H9 (cell line): ENCODE data around the gene RNF133. TPM values are rescaled to one million over a fixed set of nuclear protein-coding genes. Genes with fewer than 3 reads are reported as not detected.

Experiments
- DNase-seq: peaks from one replicate; pipeline ENCODE4 v3.0.0-alpha.2; 2017
- H2AFZ ChIP-seq: one replicate; pipeline ENCODE4 v1.6.1; 2013; ENCODE audit warnings: mild to moderate bottlenecking, low read length, control low read depth, moderate library complexity
- H2AK5ac ChIP-seq: 2 replicates; pipeline ENCODE4 v1.6.1; 2013; ENCODE audit warnings: low read length, control low read depth, mixed read lengths; ENCODE audit not compliant: insufficient read length
- H2BK120ac ChIP-seq: one replicate; pipeline ENCODE4 v1.6.1; 2013; ENCODE audit warnings: low read depth, mild to moderate bottlenecking, low read length, control low read depth, inconsistent platforms; ENCODE audit not compliant: poor library complexity, severe bottlenecking
- H2BK12ac ChIP-seq: 2 replicates; pipeline ENCODE4 v1.6.1; 2013; ENCODE audit warnings: low read length, control low read depth, mixed read lengths, low read depth; ENCODE audit not compliant: insufficient read length
- H2BK15ac ChIP-seq: 2 replicates; pipeline ENCODE4 v1.6.1; 2013; ENCODE audit warnings: low read depth, low read length, control low read depth
- H2BK20ac ChIP-seq: one replicate; pipeline ENCODE4 v1.6.1; 2013; ENCODE audit warnings: low read depth, mild to moderate bottlenecking, low read length, control low read depth, inconsistent platforms; ENCODE audit not compliant: poor library complexity, severe bottlenecking
- H2BK5ac ChIP-seq: 2 replicates; pipeline ENCODE4 v1.6.1; 2013; ENCODE audit warnings: low read length, control low read depth, mixed read lengths; ENCODE audit not compliant: insufficient read length
- H3K14ac ChIP-seq: 2 replicates; pipeline ENCODE4 v1.6.1; 2013; ENCODE audit warnings: low read length, control low read depth; ENCODE audit not compliant: insufficient read depth
- H3K18ac ChIP-seq: 2 replicates; pipeline ENCODE4 v1.6.1; 2013; ENCODE audit warnings: low read depth, mild to moderate bottlenecking, mixed read lengths, low read length, control low read depth; ENCODE audit not compliant: insufficient read length
- H3K23ac ChIP-seq: 2 replicates; pipeline ENCODE4 v1.6.1; 2013; ENCODE audit warnings: low read length, control low read depth, mixed read lengths, low read depth; ENCODE audit not compliant: insufficient read length
- H3K23me2 ChIP-seq: 2 replicates; pipeline ENCODE4 v1.6.1; 2013; ENCODE audit warnings: low read depth, mild to moderate bottlenecking, mixed read lengths, low read length, control low read depth; ENCODE audit not compliant: insufficient read length, poor library complexity, severe bottlenecking
- H3K27ac ChIP-seq: 2 replicates; pipeline ENCODE4 v1.5.1; 2013; ENCODE audit warnings: low read length, control low read depth, mixed read lengths, low read depth; ENCODE audit not compliant: insufficient read length
- H3K27me3 ChIP-seq: 2 replicates; pipeline ENCODE4 v1.6.1; 2013; ENCODE audit warnings: low read length, control low read depth, inconsistent platforms; ENCODE audit not compliant: insufficient read depth
- H3K4ac ChIP-seq: 2 replicates; pipeline ENCODE4 v1.6.1; 2013; ENCODE audit warnings: low read depth, mild to moderate bottlenecking, control low read depth, inconsistent platforms, low read length, moderate library complexity
- H3K4me1 ChIP-seq: 2 replicates; pipeline ENCODE4 v1.6.1; 2013; ENCODE audit warnings: low read length, control low read depth, inconsistent platforms; ENCODE audit not compliant: insufficient read depth
- H3K4me2 ChIP-seq: 2 replicates; pipeline ENCODE4 v1.6.1; 2013; ENCODE audit warnings: low read length, control low read depth, mixed read lengths; ENCODE audit not compliant: insufficient read length, insufficient read depth
- H3K56ac ChIP-seq: 2 replicates; pipeline ENCODE4 v1.6.1; 2013; ENCODE audit warnings: low read depth, mild to moderate bottlenecking, mixed read lengths, low read length, control low read depth; ENCODE audit not compliant: insufficient read length
- H3K79me1 ChIP-seq: 2 replicates; pipeline ENCODE4 v1.6.1; 2013; ENCODE audit warnings: low read depth, mild to moderate bottlenecking, moderate library complexity, low read length, control low read depth, inconsistent platforms; ENCODE audit not compliant: insufficient read depth, poor library complexity, severe bottlenecking
- H3K79me2 ChIP-seq: 2 replicates; pipeline ENCODE4 v1.6.1; 2013; ENCODE audit warnings: low read length, control low read depth, inconsistent platforms; ENCODE audit not compliant: insufficient read depth
- H3K9ac ChIP-seq: 2 replicates; pipeline ENCODE4 v1.6.1; 2013; ENCODE audit warnings: low read length, control low read depth, mixed read lengths; ENCODE audit not compliant: insufficient read length; ENCODE audit errors: extremely low read depth
- H3K9me3 ChIP-seq: one replicate; pipeline ENCODE4 v1.6.1; 2013; ENCODE audit warnings: low read depth, low read length, inconsistent platforms; ENCODE audit not compliant: control insufficient read depth
- H3T11ph ChIP-seq: one replicate; pipeline ENCODE4 v1.6.1; 2013; ENCODE audit warnings: mild to moderate bottlenecking, low read length, control low read depth, inconsistent platforms
- H4K20me1 ChIP-seq: one replicate; pipeline ENCODE4 v1.6.1; 2013; ENCODE audit not compliant: control insufficient read depth, insufficient read length, insufficient read depth
- H4K5ac ChIP-seq: 2 replicates; pipeline ENCODE4 v1.6.1; 2013; ENCODE audit warnings: low read depth, mild to moderate bottlenecking, mixed read lengths, low read length, control low read depth; ENCODE audit not compliant: insufficient read length
- H4K8ac ChIP-seq: replicated peaks from 2 replicates; pipeline ENCODE4 v1.6.1; 2013; ENCODE audit warnings: low read length, control low read depth, mixed read lengths, low read depth; ENCODE audit not compliant: insufficient read length
- H4K91ac ChIP-seq: 2 replicates; pipeline ENCODE4 v1.6.1; 2013; ENCODE audit warnings: low read depth, mild to moderate bottlenecking, moderate library complexity, mixed read lengths, low read length, control low read depth; ENCODE audit not compliant: insufficient read length
- H3K27ac Mint-ChIP-seq, 3 experiments: 2 replicates in 2 of 3; 3 replicates in 1 of 3; pipeline ENCODE4 v1.8.0; 2020 to 2021; ENCODE audit warnings: mixed read lengths in 3 of 3, mild to moderate bottlenecking in 1 of 3, moderate library complexity in 1 of 3
- H3K27me3 Mint-ChIP-seq: 2 replicates; pipeline ENCODE4 v1.8.0; 2021; ENCODE audit warnings: low read depth, mild to moderate bottlenecking, moderate library complexity, mixed read lengths
- H3K36me3 Mint-ChIP-seq, 3 experiments: 2 replicates in 2 of 3; 3 replicates in 1 of 3; pipeline ENCODE4 v1.8.0; 2020 to 2021; ENCODE audit warnings: low read depth in 3 of 3, mixed read lengths in 3 of 3; ENCODE audit not compliant: insufficient read depth in 1 of 3
- H3K4me1 Mint-ChIP-seq, 2 experiments: 2 replicates each; pipeline ENCODE4 v1.8.0; 2020; ENCODE audit warnings: mixed read lengths in 2 of 2
- H3K4me3 Mint-ChIP-seq, 2 experiments: 2 replicates in 1 of 2; 3 replicates in 1 of 2; pipeline ENCODE4 v1.8.0; 2020 to 2021; ENCODE audit warnings: mild to moderate bottlenecking in 2 of 2, mixed read lengths in 2 of 2, moderate library complexity in 1 of 2
- H3K9me3 Mint-ChIP-seq, 2 experiments: 2 replicates in 1 of 2; 3 replicates in 1 of 2; pipeline ENCODE4 v1.8.0; 2020; ENCODE audit warnings: mild to moderate bottlenecking in 2 of 2, mixed read lengths in 2 of 2, moderate library complexity in 1 of 2
- CTCF ChIP-seq: fragments of 200-600 bp; sonication (generic); conservative IDR thresholded peaks from 3 replicates; pipeline ENCODE4 v1.8.0; 2021; ENCODE audit warnings: antibody characterized with exemption, mild to moderate bottlenecking
- WGBS: extraction: QIAGEN DNeasy Blood & Tissue Kit; methylation state at CpG from one replicate; pipeline ENCODE4 v1.1.7; 2013; ENCODE audit warnings: missing lambda C conversion rate, low lambda C conversion rate, mixed read lengths; ENCODE audit not compliant: insufficient read length; ENCODE audit errors: extremely low coverage; 5-methylcytosine and 5-hydroxymethylcytosine counted together
- total RNA-seq: library from RNA; stranded (reverse); gene quantifications from 2 replicates; pipeline ENCODE4 v1.2.1, GENCODE V29; 2021

RNF133 gene
- total RNA-seq, 1 experiment from 2014 or later, result 0.31 TPM

GRCh38 chr7:122738947-122739346 lies 40.0 kb upstream of the RNF133 start:
- H3K14ac ChIP-seq, result no peak overlapping the region
- no peak overlapping the region for H2AFZ ChIP-seq
- H3K27ac ChIP-seq, result peak overlapping the region; percentile 24
- H4K20me1 ChIP-seq, result no peaks in the 10 kb centered on the region
- no peak overlapping the region for H3K4me2 ChIP-seq
- no peak overlapping the region for H3K4ac ChIP-seq
- no peak overlapping the region for H2BK12ac ChIP-seq
- H3K23ac ChIP-seq, result no peak overlapping the region
- peaks cover 9% of the 10 kb centered on the region; the same call in 1 of the 2 replicates for H3K4me1 ChIP-seq
- no peak overlapping the region for H3K56ac ChIP-seq
- no peak overlapping the region for H2BK120ac ChIP-seq
- H2BK15ac ChIP-seq, result no peak overlapping the region
- Mint-ChIP-seq H3K27ac (peak overlapping the region in 2 of 3 experiments; percentile 11 to 16; a peak in 5 of 7 replicates), H3K4me3 (no peak overlapping the region), H3K9me3 (no peaks in the 10 kb centered on the region), H3K36me3 (peaks cover 0 to 1% (median 0%) of the 10 kb centered on the region in 3 experiments; a peak in 2 of 7 replicates), H3K27me3 (no peaks in the 10 kb centered on the region), H3K4me1 (peaks cover 68 to 72% of the 10 kb centered on the region in 2 experiments)
- no peak for DNase-seq
- H4K8ac ChIP-seq, result no peak overlapping the region
- H2AK5ac ChIP-seq, result no peak overlapping the region
- no peak overlapping the region for H4K5ac ChIP-seq
- H3K79me1 ChIP-seq, result no peaks in the 10 kb centered on the region
- no peaks in the 10 kb centered on the region for H3K9me3 ChIP-seq
- no peak overlapping the region for H3K18ac ChIP-seq
- no peak overlapping the region for H2BK20ac ChIP-seq
- no peaks in the 10 kb centered on the region for H3K79me2 ChIP-seq
- TF ChIP-seq CTCF, result no peak
- H3K27me3 ChIP-seq, result no peaks in the 10 kb centered on the region
- H4K91ac ChIP-seq, result no peak overlapping the region
- no peak overlapping the region for H3K9ac ChIP-seq
- no CpG with 5 or more reads among the region's 2 CpGs for WGBS
- no peak overlapping the region for H3T11ph ChIP-seq
- H3K23me2 ChIP-seq, result no peaks in the 10 kb centered on the region
- H2BK5ac ChIP-seq, result no peak overlapping the region
